GM21723 (cell line): Measurements from ENCODE around the gene IRF6.

Experiments used
- ATAC-seq: cut with Tn5 transposase; IDR thresholded peaks from one replicate; pipeline ENCODE4 v1.9.1; 2021; ENCODE audit warnings: mild to moderate bottlenecking, moderate library complexity; ENCODE audit not compliant: unreplicated experiment

IRF6 gene

DNA sequence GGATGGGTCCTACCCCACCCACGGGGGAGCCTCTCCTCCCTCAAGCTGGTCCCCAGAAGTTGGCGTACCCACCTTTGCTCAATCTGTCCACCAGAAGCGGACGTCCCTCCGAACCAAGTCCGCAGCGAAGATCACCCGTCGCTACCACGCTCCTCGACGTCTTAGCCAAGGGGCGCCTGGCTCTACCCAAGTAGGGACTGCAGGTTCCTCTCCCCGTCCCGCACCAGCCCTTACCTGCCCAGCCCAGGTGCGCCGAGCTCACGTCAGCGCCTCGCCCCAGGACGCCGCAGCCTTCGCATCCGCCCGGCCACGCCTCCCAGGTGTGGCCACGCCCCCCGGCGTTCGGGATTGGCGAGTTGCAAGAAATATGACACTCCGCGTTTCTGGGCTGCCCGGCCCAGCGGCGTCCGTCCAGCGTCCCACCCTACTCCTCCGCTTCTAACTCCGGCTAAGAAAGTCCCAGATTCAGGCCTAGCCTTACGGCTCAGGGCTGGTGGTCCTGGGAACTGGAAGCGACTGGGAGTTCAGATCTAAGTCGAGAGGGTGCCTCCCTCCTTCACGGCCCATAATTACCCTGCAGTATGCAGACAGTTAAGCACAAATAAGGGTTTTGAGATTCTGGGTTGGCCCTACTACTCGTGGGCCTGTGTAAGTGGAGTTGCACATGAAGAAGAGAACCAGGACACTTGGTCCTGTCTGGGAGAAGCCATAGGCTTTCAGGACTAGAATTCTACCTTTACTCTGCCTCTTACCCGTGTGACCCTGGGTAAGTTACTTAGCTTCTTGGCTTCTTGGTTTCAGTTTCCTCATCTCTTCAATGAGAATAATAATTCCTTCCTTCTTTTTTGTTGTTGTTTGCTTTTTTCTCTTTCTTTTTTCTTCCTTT, at the start of gene IRF6:
Gene IRF6 (minus strand): TSS at position 268 of the 886 bp plus-strand sequence. CDS start 4,729 bp downstream, outside the sequence.
- peak; percentile 95 for ATAC-seq

- ATAC-seq: no peak
Measured at GRCh38 chr1:209855623-209856022, 49.7 kb upstream of the IRF6 start.

DNA sequence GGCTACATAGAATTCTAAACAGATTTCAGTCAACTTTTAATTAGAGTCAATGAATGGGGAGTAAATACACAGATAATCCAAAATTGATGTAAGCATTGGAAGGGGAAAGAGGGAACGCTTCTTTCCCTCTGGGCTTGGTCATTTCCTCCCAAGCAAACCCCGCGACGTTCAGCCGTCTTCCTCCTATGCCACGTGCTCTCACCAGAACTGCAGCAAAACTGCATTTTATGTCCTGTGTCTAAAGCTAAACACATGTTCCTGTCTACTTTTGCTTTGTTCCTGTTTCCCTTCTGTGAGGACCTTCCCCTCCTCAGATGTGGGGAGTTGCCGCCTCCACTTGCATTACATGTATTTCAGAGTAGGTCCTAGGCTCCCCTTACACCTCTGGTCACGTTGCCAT, 49.1 kb upstream of the IRF6 start:
- no peak for ATAC-seq

- ATAC-seq: no peak
Measured at GRCh38 chr1:209854196-209854595, 48.3 kb upstream of the IRF6 start.

GRCh38 chr1:209853676-209854075, 47.7 kb upstream of the IRF6 start:
- no peak for ATAC-seq

GRCh38 chr1:209850342-209850979, 44.5 kb upstream of the IRF6 start:
- ATAC-seq: peak; percentile 83

DNA sequence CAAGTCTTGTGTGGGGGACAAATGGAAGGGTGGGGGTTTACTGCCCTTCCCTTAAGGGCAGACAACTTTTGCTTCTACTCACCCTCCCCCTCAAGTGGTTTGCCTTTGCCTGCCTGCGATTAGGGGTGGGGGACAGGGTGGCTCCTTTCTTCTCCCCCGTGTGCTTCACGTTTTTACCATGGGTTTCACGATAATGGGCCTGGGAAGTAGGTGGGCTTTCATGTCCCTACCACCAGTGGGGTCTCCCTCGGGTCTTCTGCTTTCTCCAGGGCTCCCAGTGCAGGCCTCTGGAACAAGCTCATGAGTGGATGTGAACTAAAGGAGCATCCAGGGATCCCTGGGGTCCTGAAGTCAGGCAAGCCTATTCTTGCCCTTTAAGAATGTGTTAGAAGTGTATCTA, 43.4 kb upstream of the IRF6 start:
- no peak for ATAC-seq

DNA sequence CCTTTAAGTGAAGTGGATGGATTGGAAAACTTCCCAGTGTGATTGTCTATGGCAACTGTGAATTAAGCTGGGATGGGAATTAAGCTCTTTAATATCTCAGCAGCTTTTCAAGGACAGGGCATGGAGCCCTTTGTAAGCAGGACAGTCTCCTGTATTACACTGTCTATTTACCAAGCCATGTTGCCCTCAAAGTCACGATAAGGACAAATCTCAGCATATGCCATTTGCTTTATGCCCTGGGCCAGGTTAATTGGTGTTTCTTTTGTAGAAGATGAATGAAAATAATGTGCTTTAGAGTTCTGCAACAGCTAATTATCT, 39.4 kb upstream of the IRF6 start:
- no peak for ATAC-seq

DNA sequence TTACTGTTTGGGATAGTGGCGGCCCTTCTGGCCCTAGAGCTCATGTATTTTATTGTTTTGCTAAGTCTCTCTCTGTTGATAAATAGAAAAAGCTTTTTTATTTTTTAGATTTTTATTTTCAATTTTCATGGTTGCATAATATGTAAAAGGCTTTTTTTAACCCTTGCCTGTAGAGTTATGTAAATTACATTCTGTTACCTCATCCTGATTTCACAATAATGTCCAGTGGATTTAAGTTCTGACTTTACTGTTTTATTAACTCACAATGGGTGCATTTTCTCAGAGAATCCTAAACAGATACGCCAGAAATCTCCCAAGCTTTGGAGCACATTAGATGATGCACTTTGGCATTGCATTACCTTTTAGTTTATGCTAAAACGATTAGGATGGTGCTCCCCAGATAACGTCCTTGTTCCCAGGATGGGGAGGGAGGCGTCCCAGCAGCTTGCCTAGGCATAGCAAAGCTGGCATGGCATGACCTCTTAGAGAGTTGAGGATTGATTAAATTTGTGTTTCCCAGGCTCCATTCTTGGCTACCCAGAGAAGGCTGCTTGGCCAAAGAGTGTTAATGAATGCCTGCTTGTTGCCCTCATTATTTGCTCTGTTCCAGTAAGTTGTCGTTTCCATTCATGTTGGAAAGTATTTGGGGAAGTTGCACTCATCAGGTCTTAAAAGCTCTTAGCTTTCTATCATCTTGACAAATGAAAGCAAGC, 38.9 kb upstream of the IRF6 start:
- ATAC-seq: no peak

GRCh38 chr1:209840611-209841010, 34.7 kb upstream of the IRF6 start:
- no peak for ATAC-seq

- no peak for ATAC-seq
Measured at GRCh38 chr1:209839875-209840546, 34.1 kb upstream of the IRF6 start.

GRCh38 chr1:209838537-209838936, 32.6 kb upstream of the IRF6 start:
- ATAC-seq: no peak

DNA sequence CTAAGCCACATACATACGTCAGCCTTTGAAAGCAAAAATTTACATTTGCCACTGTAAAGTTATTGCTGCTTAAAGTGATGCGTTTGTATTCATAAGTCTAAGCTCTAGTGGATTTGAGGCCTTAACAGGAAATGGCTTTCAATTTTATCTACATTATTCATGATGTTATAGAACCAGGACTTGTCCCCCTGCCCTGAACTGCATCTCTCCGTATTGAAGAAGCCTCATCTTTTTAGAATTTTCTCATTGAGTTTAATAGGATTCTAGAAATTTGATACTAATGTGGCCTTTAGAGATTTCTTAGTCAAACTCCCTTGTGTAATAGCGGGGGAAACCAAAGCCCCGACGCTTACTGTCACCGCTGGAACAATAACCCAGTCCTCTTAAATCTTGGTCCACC, 31.7 kb upstream of the IRF6 start:
- no peak for ATAC-seq

GRCh38 chr1:209835782-209836298, 29.9 kb upstream of the IRF6 start:
- ATAC-seq: no peak

DNA sequence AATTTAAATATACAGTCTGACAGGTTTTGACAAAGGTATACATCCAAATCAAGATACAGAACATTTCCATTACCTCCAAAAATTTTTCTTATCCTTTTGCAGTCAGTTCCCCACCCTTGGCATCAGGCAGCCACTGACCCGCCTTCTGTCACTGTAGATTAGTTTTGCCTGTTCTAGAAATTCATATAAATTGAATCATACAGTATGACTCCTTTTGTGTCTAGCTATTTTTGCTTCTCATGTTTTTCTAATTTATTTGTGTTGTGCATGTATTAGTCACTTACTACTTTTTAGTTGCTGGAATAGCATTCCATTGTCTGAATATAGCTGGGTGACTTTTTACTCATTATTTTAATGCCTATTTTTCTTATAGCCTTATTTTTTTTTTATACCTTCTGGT, 25.7 kb upstream of the IRF6 start:
- ATAC-seq: no peak

GRCh38 chr1:209830722-209831121, 24.8 kb upstream of the IRF6 start:
- no peak for ATAC-seq

DNA sequence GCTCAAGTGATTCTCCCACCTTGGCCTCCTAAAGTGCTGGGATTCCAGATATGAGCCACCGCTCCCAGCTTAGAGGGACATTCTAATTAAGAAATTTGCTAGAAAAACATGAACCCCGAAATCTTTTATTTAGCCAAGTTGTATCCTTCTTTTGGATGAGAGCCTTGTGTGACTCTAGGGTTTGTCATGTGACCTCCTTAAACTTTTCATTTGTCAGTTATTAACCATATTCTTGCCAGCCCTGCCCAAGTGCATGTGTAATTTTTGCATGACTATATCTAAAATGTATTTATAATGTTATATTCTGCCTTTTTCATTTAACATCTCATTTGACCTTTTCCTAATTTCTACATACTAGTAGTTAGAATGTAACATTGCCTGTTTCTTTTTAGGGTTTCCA, 23.8 kb upstream of the IRF6 start:
- no peak for ATAC-seq

DNA sequence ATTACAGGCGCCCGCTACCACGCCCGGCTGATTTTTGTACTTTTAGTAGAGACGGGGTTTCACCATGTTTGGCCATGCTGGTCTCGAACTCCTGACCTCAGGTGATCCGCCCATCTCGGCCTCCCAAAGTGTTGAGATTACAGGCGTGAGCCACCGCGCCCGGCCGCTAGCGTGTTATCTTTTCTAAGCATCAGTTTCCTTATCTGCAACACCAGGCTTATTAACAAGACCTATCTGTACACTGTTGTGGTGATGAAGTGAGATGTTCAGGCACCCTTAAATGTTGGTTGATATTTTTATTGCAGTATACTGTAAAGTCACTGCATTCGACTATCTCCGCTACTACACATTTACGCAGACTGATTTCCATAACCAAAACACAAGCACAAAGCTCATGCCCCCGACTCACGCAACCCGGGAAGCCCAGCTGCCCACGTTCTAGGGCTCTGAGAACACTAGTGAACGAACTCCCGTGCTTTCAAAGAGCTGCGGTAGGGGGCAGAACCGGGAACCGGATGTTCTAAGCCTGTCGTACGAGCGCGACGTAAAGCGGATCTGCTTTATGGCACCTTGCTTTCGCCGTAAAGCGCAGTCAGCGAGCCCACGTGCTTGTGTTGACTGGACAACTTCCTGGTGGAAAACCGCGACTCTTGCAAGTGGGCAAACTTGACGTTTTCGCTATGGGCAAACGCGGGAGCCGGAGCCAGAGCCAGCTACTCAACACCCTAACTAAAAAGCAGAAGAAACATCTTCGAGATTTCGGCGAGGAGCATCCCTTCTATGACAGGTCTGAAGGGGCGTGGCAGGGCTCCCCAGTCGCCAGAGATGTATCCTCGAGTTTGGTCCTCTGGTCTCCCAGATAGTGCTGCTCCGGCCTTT, 21.7 kb upstream of the IRF6 start, which contains the start of gene UTP25:
Gene UTP25 (plus strand): TSS at position 589 of the 879 bp plus-strand sequence. CDS start 92 bp downstream, at position 681.
- ATAC-seq: peak; percentile 92

DNA sequence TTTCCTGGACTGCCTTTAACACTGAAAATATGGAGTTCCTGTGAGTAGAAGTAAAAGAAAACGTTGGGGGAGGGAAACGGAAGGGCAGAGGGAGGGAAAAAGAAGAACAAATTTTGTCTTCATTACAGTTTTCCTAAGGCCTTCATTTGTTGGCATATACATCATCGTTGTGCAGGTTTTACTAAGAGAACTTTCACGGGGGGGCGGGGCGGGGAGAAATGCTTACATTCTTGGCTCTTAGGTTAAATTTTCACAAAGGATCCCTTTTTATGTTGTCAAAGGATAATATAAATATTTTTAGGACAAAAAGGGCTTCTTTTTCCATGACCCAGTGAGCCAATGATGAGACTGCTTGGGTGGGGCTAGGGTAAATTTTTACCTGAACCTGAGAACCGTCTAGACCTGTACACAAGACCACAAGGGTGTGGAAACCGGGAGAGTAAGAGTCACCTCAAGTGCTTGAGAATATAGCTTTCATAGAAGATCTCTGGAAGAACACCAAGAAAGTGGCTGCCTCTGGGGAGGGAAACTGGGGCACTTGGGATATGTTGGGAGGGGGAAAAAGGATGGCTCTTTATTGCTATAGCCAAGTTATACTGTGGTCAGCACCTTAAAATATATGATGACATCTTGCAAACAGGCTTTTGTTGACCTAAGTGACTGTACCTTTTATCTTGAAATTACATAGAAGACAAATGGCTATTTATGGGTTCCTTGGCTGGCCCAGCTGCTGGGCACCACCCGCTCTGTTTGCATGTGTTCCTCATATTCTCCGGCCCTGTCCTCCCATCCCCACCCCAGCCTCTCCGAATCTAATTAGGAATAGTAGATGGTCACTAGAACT, 19.9 kb upstream of the IRF6 start:
- ATAC-seq: no peak
